HG03103 (cell line): ENCODE results near the gene SPSB3.
"Not testable (repeated sequence)": the region's sequence is repeated elsewhere in the genome, so short reads cannot be mapped to it uniquely, and the experiment has no call there.

Source experiments
- ATAC-seq: cut with Tn5 transposase; IDR thresholded peaks from one replicate; pipeline ENCODE4 v1.9.1; 2021; ENCODE audit warnings: low read depth; ENCODE audit not compliant: unreplicated experiment

The SPSB3 gene

DNA sequence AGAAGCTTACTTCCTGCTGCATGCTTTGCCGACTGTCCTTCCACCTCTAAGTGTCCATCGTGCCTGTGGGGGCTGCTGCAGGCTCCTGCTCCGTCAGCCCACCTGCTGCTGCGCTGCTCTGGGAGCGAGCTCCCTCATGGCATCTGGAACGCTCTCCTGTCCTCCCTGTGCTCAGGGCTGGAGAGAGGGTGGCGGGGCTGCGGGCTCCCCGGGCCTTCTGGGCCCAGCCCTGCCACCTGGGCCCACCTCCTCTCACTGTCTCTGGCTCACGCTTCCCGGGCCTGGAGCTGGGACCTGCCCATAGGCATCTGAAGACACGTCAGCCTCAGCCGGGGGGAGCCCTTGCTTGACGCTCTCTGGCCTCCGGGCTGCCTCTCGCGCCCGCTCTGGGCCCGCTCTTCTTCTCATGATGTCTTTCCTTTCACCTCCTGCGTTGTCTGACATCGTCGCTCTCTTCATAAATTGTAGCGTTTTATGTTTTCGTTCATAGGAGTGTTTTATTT lies 38.0 kb downstream of the SPSB3 start:
- ATAC-seq = no peak

DNA sequence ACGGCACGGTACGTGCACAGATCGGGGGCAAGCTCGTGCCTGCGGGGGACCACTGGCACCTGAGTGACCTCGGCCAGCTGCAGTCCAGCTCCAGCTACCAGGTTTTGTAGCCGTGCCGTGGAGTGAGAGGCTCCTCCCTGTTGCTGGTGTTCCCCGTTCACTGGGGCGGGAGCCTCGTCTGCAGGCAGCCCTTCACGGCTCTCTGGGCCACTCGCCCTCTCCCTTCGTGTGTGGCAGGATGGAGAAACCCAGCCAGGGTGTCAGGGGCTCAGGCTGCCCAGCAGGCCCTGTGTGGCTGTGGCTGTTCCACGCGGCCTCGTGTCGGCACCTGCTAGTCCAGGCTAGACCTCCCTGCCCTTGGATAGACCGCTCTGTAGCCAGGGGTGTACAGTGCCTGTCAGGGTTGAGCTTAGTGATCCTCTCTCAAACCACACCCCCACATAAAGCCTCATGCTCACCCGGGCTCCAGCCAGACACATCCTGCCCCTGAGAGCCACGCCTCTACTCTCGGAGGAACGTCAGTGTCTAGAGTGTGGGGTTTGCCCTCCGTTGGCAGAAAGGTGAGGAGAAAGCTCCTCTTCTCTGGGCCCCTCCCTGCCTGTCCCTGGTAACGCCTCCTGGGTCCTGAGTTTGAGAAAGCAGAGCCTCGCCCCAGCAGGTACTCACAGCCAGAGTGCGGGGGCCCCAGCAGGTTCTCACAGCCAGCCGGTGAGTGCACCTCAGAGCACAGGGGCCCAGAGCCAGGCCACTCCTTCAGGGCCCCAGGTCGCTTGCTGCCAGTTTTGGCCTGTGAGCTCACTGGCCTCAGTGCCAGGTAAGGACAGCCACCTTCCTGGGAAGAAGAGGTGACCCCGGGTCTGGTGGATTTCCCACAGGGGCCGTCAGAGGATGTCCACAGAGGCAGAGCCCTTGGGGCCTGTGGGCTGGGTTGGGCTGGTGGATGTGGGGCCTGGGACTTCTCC lies 38.7 kb downstream of the SPSB3 start:
- no peak for ATAC-seq

DNA sequence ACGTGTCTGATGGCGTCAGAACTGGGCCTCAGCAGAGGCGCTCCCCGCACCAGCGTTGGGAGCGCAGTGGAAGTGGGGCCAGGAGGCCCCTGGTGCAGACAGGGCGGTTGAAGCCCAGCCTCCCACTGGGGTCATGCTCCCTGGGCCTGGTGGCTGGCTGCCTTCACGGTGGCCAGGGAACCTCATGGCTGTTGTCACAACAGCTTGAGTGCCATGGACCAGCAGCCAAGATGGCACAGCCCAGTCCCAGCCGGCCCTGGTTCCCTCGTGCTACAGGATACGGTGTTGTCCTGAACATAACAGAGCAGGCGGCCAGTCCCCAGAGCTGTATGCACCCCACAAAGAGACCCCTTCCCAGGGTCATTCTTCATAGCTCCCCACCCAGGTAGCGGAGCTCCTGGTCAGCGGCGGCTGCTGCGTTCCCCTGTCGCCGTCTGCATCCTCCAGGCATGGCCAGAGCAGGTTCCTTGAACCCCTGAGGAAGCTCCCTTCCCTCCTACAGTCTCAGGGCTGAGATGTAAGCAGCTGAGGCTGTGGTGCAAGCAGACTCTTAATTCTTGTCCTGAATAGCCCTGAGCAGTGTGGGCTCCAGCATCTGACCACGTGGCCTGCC lies 40.7 kb downstream of the SPSB3 start:
- ATAC-seq = no peak

DNA sequence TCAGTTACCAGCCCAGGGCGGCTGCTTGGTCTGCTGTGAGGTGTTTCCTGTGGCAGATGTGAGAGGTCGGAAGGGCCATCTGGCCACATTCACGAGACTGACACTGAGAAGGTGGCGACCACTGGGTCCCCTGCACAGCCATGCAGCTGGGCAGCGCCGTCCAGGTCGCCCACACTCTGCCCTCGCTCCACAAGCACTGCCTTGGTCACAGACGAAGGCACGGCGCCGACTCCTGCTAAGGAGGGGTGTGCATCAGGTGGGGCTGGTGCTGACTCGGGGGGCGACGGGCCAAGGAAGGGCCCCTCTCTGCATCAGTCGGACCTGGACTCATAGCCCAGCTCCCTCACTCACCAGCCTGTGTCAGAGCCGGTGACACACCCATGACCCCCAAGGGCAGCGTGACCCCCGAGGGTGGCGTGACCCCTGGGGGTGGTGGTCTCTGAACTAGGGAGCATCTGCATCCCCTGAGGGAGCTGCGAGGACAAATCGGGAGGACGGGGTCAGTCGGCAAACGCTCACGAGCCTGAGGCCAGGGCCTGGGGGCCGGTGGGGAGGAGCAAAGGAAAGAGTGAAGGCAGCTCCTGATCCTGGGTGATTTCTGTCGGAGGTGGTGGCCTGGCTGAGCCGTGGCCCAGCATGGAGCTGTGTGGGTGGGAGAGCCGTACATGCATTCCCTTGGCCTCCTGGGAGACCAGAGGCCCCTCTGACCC lies 41.4 kb downstream of the SPSB3 start:
- no peak for ATAC-seq

DNA sequence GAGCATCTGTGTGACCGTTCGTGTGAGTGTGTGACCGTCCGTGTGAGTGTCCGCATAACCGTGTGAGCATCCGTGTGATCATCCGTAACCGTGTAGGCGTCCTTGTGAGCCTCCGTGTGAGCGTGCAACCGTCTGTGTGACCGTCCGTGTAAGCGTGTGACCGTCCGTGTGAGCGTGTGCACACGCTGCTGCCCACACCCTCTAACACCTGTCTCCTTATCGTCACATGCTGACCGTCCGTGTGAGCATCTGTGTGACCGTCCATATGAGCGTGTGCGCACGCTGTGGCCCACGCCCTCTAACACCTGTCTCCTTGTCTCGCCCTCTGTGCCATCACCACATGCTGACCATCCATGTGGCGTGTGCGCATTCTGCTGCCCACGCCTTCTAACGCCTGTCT lies 42.1 kb downstream of the SPSB3 start:
- ATAC-seq = no peak

DNA sequence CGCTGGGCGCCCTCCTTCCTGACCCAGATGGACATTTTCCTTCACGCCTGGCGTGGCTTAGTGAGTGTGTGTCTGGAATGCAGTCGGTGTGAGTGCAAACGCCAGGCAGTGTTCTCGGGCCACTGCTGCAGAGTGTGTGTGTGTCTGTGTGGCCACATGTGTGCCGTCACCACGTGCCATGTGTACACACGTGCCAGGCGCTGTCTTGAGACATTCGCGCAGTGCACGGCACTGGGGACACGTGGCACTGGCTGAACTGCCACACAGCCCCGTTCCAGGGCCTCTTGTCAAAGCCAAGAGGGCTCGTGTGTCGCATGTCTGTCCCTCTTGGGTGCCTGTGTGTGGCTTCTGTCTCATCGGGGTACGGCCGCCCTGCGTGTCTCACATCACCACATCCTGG lies 47.6 kb downstream of the SPSB3 start:
- ATAC-seq = no peak

DNA sequence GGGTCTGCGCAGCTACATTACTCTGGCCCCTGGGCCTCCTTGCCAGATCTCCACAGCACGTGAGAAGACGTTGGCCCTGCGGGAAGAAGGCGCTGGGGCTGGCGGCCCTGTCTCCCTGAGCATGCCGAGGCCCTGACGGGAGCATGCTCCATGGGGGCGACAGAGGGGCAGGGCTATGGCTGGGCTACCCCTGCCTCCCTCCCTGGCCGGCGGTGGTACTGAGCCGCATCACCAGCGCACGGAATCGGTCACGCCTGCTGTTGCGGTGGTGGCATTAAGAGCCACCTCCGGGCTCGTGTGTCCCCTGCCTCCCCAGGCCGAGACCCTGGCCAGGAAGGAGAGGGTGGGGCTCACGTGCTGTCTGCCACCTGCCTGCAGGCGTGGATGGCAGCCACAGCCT lies 48.2 kb downstream of the SPSB3 start:
- no peak for ATAC-seq

DNA sequence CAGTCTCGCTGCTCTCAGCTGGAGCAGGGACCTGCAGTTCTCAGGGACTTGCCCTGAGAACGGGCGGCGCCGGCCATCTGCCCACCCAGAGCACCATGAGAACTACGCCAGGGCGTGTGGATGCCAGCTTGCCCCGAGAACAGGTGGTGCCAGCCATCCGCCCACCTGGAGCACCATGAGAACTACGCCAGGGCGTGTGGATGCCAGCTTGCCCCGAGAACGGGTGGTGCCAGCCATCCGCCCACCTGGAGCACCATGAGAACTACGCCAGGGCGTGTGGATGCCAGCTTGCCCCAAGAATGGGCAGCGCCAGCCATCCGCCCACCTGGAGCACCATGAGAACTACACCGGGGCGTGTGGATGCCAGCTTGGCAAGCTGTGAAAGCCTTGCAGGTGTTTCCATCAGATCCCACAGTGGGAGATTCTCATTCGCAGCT lies 49.8 kb downstream of the SPSB3 start:
- not testable (repeated sequence) for ATAC-seq

DNA sequence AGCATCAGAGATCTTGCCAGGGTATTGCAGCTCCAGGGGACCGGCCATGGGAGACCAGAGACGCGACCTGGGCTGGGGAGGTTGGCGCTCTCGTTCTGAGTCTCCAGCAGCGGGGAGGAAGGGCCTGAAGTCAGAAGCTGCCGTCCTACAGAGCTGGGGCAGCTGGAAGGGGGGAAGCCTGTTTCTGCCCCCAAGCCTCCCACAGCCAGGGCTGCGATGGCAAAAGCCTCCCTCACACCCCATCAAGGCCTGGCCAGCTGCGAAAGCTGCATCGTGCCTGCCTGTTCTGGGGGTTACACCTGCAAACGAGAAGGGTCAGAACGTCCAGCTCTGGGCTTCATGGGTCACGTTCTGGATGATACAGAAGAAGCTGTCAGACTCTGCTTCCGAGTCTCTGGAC lies 50.3 kb downstream of the SPSB3 start:
- ATAC-seq = no peak

DNA sequence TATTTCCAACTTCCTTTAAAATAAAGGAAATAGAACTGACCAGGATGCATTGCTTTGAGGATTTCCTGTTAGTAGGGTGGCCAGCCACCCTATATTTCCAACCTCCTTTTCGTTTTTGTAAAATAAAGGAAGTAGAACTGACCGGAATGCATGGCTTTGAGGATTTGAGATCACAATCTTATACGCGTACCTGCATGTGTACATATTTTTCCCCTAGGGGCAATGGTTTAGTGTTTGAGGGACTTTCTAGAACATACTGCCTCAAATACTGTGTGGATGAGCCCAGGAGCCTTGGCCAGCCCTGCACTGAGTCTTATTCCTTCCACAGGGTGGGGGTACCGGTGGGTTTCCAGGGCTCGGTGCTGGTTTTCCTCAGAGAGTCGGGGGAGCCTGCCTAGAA lies 50.8 kb downstream of the SPSB3 start:
- no peak for ATAC-seq

DNA sequence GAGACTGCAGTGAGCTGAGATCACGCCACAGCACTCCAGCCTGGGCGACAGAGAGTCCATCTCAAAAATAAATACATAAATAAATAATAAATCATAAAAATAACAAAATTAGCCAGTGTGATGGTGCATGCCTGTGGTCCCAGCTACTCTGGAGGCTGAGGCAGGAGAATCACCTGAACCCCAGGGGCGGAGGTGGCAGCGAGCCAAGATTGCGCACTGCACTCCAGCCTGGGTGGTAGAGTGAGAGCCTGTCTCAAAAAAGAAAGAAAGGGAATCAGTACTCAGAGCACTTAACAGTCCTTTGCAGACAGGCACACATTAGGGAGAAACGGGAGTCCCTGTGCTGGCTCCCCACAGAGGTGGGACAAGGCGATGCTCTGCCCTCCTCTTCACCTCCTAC lies 51.3 kb downstream of the SPSB3 start:
- no peak for ATAC-seq

DNA sequence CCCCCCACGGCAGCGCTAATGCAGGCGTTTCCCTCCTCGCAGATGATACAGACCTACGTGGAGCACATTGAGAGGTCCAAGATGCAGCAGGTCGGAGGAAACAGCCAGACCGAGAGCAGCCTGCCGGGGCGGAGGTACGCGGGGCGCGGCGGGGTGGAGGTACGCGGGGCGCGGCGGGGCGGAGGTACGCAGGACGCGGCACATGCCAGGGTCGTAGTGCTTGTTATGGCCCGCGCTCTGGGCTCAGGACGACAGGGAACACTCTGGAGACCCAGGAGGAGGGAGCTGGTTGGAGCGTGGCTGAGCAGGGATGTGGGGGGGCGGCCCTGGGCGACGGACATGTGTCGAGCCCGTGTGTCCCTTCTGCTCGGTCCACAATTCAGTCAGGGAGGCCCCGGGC lies 52.9 kb downstream of the SPSB3 start:
- ATAC-seq = no peak

DNA sequence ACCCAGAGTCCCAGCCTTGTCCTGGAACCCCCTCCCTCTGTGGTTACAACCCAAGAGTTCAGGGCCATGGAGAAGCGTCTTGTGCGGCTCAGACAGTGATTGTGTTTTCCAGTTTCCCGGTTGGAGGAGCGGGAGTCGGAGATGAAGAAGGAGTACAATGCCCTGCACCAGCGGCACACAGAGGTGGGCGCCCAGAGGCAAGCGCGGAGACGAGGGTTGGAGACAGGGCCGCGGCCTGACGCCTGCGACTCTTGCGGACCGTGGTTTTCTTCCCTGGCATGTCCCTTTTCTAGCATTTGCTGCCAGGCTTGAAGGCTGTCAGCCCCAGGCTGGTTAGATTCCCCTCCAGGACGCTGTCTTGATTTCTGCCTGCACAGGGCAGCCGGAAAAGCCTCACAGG lies 53.3 kb downstream of the SPSB3 start:
- ATAC-seq = no peak

DNA sequence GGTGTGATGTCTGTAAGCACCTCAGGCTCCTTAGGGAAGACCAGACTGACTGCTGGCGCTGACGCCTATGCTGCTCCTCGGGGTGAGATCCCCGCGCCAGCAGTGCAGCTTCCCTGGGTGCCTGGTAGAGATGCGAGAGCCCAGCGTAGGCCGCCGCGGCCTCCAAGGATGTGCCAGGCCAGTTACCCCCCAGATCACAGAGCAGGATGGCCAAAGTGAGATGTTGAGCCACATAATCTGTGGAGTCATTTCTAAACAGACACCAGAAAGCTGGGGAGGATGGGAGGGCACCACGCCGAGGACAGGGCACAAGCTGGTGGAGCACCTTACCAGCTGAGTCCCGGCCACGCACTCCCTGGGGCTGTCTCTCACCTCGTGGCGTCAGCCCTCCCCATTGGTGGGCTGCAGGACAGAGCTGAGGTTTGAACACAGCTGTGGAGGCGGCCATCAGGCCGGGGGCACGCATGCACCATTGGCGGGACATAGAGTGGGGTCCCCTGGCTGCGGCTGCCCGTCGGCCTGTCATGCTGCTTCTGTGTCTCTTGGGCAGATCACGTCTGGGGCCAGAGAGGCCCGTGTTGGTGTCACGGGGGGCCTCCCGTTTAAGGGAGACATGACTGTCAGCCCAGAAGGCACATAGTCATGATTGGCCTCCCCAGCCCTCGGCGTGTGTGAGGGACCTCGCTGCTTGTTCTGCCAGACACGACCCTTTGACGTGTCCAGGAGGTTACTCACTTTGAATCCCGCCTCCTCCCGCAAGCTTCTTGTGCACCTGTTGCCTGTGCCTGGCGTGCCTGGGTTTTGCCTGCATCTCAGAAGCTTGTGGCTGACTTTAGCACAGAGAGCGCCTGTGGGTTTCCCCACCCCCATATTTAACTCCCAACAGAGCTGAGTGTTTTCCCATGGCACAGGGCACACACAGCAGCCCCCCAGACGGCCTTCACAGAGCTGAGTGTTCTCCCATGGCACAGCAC lies 54.4 kb downstream of the SPSB3 start:
- ATAC-seq = no peak
